Neural progenitor cell (in vitro differentiated cells): Measurements from ENCODE around the gene FNIP2.

Experiments
- CTCF ChIP-seq: fragments of 200-600 bp; sonication (generic); IDR thresholded peaks from 2 replicates; pipeline ENCODE4 v1.5.1; 2017; ENCODE audit warnings: antibody characterized with exemption, mild to moderate bottlenecking
- EZH2phosphoT487 ChIP-seq: fragments of 200-600 bp; sonication (generic); IDR thresholded peaks from 2 replicates; pipeline ENCODE4 v1.6.1; 2017; ENCODE audit warnings: antibody characterized with exemption

- TF ChIP-seq CTCF (no peak), EZH2phosphoT487 (no peak)
These were observed 105.1 kb downstream of the FNIP2 start for GRCh38 chr4:158873795-158874401.
